HG02973 (cell line): ENCODE measurements around the gene ITGB5.

Experiments
- ATAC-seq: cut with Tn5 transposase; IDR thresholded peaks from one replicate; pipeline ENCODE4 v1.9.1; 2021; ENCODE audit warnings: moderate library complexity; ENCODE audit not compliant: unreplicated experiment

ITGB5 gene

GRCh38 chr3:124816206-124816605, 71.0 kb downstream of the ITGB5 start:
- ATAC-seq: no peak

GRCh38 chr3:124815781-124816180, 71.4 kb downstream of the ITGB5 start:
- no peak for ATAC-seq

DNA sequence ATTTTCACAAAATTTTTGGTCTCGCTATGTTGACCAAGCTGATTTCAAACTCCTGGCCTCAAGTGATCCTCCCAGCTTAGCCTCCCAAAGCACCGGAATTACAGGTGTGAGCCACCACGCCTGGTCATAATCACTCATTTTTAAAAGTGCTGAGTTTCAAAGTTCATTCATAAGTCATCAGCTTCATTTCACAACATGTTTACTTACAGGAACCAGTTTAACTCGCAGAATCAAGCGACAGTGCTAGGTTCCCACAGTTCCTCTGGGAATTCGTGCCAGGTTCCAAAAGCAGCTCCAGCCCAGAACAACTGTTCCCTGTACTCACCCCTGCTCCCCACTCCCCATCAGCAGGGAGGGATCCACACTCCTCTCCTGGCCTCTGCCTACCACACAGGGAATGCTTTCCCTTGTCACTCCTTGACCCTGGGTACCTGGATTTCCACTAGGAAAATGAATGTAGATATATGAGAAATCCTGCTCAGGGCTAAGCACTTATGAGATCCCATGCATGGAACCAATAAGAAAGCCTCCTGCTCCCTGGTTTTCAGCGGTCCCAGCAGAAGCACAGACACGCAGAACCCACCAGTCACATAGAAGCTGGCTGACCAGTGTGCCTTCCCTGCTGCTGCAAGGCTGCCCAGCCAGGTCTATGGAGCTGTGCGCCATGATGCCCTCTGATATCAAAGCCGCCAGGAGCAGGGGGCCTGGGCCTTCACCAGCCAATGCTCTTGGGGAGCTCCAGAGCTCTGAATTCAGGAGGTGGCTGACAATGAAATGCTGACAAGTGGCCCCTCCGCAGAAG, 72.3 kb downstream of the ITGB5 start:
- ATAC-seq: no peak

GRCh38 chr3:124813541-124813940, 73.6 kb downstream of the ITGB5 start:
- no peak for ATAC-seq

GRCh38 chr3:124812291-124813265, 74.6 kb downstream of the ITGB5 start:
- ATAC-seq: no peak

GRCh38 chr3:124811436-124811835, 75.7 kb downstream of the ITGB5 start:
- no peak for ATAC-seq

GRCh38 chr3:124810970-124811369, 76.2 kb downstream of the ITGB5 start:
- ATAC-seq: no peak

GRCh38 chr3:124809039-124809438, 78.1 kb downstream of the ITGB5 start:
- ATAC-seq: no peak

GRCh38 chr3:124805671-124806070, 81.5 kb downstream of the ITGB5 start:
- ATAC-seq: no peak

- no peak for ATAC-seq
Measured at GRCh38 chr3:124804875-124805274, 82.3 kb downstream of the ITGB5 start.

- ATAC-seq: no peak
Measured at GRCh38 chr3:124802702-124803101, 84.5 kb downstream of the ITGB5 start.

DNA sequence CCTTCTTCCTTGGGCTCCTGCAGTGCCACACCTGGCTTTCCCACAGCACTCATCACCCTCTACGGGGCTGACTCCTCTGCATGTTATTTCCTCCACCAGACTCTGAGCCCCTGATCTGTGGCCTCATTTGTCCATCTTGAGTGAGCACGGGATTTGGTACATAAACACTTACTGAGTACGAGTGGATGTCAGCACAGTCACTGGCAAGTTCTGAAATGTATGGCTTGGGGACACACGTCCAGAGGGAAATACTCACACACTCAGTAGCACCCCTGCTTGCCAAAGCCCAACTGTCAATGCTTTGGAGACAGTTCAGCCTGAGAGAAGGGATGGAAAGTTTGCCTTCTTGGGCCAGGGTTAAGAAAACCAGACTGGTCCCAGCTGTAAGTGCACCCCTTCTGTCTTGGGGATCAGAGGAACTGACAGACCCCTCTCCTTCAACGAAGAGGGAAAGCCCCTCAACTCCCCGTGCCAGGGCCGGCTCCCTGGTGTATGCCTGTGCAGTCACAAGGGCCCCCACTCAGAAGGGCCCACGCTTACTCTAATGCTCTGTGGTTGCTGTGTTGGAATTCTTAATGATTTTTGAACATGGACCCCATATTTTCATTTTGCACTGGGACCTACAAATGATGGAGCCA, 85.0 kb downstream of the ITGB5 start:
- ATAC-seq: no peak

DNA sequence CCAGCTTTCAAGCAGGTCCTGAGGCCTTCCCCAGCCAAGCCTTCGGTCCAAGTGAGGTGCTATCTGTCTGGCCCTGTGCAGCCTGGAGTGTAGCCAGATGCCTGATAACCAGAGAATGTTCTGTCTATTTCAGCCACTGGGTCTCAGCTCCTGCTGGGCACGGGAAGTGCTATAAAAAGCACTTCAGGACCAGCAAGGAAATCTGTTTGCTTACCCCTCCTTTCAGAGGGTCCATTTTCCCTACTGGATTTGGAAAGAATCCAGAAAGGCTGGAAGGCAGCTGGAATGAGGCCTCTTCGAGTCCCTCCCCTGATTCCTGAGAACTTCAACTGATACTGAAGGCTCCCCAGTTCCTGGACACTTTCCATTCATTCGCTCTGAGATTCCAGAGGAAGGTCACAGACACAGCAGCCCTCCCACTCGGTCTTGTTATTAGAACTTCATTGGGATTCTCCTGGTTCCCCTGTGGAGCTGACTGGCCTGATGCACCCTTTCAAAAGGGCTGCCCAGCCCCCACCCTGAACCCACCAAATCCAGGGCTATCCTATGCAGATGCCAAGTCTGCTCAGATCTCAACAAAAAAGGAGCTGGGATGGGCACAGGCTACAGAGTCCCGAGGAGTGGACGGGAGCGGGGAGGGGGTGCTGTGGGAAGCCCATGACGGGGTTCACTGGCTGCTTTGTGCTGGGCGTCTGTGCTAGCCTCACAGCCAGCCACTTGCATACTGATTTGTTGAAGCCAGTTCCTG, 86.5 kb downstream of the ITGB5 start:
- no peak for ATAC-seq

GRCh38 chr3:124800076-124800475, 87.1 kb downstream of the ITGB5 start:
- no peak for ATAC-seq

GRCh38 chr3:124799676-124800075, 87.5 kb downstream of the ITGB5 start:
- ATAC-seq: no peak

DNA sequence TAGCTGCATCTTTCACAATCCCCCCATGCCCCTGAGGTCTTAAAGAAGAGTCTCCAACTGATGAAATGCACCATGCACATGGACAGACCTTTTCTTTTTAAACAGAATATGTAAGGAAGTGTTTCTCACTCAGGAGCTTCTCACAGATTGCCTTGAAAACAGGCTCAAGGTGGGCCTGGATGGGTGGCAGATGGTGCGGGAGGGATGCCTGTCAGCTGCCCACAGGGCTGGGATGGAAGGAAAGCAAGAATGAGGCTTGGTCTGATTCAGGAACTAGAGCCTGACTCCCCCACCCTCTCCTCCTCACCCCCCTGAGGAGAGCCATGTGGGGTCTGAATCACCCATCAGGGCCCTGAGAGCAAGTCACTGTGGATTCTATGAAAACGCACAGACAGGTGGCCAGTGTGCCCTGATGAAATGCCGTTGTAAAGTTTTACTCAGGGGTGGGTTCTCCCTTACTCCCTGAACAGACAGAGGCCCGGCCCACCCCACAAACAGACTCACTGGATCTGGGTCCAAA, 89.7 kb downstream of the ITGB5 start:
- no peak for ATAC-seq

DNA sequence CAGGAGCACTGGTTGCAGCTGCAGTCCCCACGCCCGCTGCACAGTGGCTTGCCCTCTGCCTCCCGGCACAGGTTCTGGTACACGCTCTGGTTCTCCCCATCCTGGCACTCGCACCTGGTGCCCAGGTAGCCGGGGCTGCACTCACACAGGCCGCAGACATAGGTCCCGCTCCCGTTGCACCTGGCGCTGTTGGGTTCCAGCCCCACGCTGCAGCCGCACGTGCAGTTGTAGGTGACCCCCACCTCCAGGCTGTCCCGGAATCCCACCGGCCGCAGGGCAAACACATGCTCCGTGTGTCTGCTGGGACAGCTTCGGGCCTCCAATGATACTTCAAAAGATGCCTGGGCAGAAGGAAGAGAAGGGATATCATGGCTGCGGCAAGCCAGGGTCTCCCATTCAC, 90.7 kb downstream of the ITGB5 start:
- ATAC-seq: no peak

GRCh38 chr3:124793054-124793739, 94.0 kb downstream of the ITGB5 start:
- ATAC-seq: no peak

GRCh38 chr3:124792341-124793040, 94.7 kb downstream of the ITGB5 start:
- ATAC-seq: no peak
